MM.1S (cell line): Measurements from ENCODE around the gene LIAS.

Experiments used
- DNase-seq: peaks from one replicate; pipeline ENCODE4 v3.0.0-alpha.2; 2015
- H2AFZ ChIP-seq: fragments of 300-600 bp; sonication (generic); 2 replicates; pipeline ENCODE4 v1.6.0; 2016; ENCODE audit warnings: antibody characterized with exemption, low read length
- H3F3A ChIP-seq: fragments of 300-600 bp; sonication (generic); 2 replicates; pipeline ENCODE4 v1.6.1; 2016; ENCODE audit warnings: mild to moderate bottlenecking, antibody characterized with exemption, low read length, moderate library complexity, mixed read lengths; ENCODE audit not compliant: insufficient read depth
- H3K27ac ChIP-seq: fragments of 300-600 bp; sonication (generic); 2 replicates; pipeline ENCODE4 v1.5.1; 2016; ENCODE audit warnings: mild to moderate bottlenecking, low read length
- H3K27me3 ChIP-seq: fragments of 300-600 bp; sonication (generic); replicated peaks from 2 replicates; pipeline ENCODE4 v1.6.0; 2016; ENCODE audit warnings: low read length; ENCODE audit not compliant: insufficient read depth
- H3K36me3 ChIP-seq: fragments of 300-600 bp; sonication (generic); replicated peaks from 2 replicates; pipeline ENCODE4 v1.6.1; 2016; ENCODE audit warnings: mild to moderate bottlenecking, low read length, mixed read lengths; ENCODE audit not compliant: insufficient read depth
- H3K4me1 ChIP-seq: fragments of 300-600 bp; sonication (generic); 2 replicates; pipeline ENCODE4 v1.6.1; 2016; ENCODE audit warnings: low read length, mixed read lengths
- H3K4me2 ChIP-seq: fragments of 300-600 bp; sonication (generic); 2 replicates; pipeline ENCODE4 v1.6.0; 2016; ENCODE audit warnings: low read depth, low read length
- H3K4me3 ChIP-seq: fragments of 300-600 bp; sonication (generic); 2 replicates; pipeline ENCODE4 v1.5.1; 2016; ENCODE audit warnings: low read length, mixed read lengths
- H3K79me2 ChIP-seq: fragments of 300-600 bp; sonication (generic); 2 replicates; pipeline ENCODE4 v1.6.1; 2016; ENCODE audit warnings: mixed run types, low read length, mixed read lengths
- H3K9ac ChIP-seq: fragments of 300-600 bp; sonication (generic); 2 replicates; pipeline ENCODE4 v1.6.1; 2016; ENCODE audit warnings: low read length, mixed read lengths
- H3K9me2 ChIP-seq: fragments of 300-600 bp; sonication (generic); replicated peaks from 2 replicates; pipeline ENCODE4 v1.6.1; 2016; ENCODE audit warnings: mild to moderate bottlenecking, low read length, mixed read lengths; ENCODE audit not compliant: insufficient read depth
- H3K9me3 ChIP-seq: fragments of 300-600 bp; sonication (generic); replicated peaks from 2 replicates; pipeline ENCODE4 v1.6.1; 2016; ENCODE audit warnings: mild to moderate bottlenecking, low read length, mixed read lengths; ENCODE audit not compliant: insufficient read depth
- H4K20me1 ChIP-seq: fragments of 300-600 bp; sonication (generic); 2 replicates; pipeline ENCODE4 v1.6.1; 2016; ENCODE audit warnings: mild to moderate bottlenecking, low read length, moderate library complexity, mixed read lengths; ENCODE audit not compliant: insufficient read depth
- CTCF ChIP-seq: fragments of 300-600 bp; sonication (generic); IDR thresholded peaks from 2 replicates; pipeline ENCODE4 v1.5.1; 2016; ENCODE audit warnings: antibody characterized with exemption, low read length, mixed read lengths
- EZH2 ChIP-seq: fragments of 300-600 bp; sonication (generic); optimal IDR thresholded peaks from 2 replicates; pipeline ENCODE3; 2017; ENCODE audit warnings: low read depth, mild to moderate bottlenecking, antibody characterized with exemption, low read length, mixed read lengths
- EZH2phosphoT487 ChIP-seq: fragments of 300-600 bp; sonication (generic); IDR thresholded peaks from 2 replicates; pipeline ENCODE4 v1.6.1; 2018; ENCODE audit warnings: antibody characterized with exemption, low read length

The LIAS gene

GRCh38 chr4:39526765-39527295, 68.0 kb downstream of the LIAS start:
- no peaks in the 10 kb centered on the region for H3K9me2 ChIP-seq
- peak overlapping the region; percentile 74 for H3K4me2 ChIP-seq
- peaks cover 17% of the 10 kb centered on the region; the same call in 1 of the 2 replicates for H3K79me2 ChIP-seq
- H2AFZ ChIP-seq: peak overlapping the region; percentile 86
- no peaks in the 10 kb centered on the region for H3K9me3 ChIP-seq
- H3K27me3 ChIP-seq: no peaks in the 10 kb centered on the region
- no peaks in the 10 kb centered on the region for H3K36me3 ChIP-seq
- peak overlapping the region; percentile 70; the same call in 1 of the 2 replicates for H3K9ac ChIP-seq
- peak overlapping the region; percentile 88 for H3K4me3 ChIP-seq
- no peaks in the 10 kb centered on the region for H3K4me1 ChIP-seq
- H3K27ac ChIP-seq: no peak overlapping the region; the same call in 1 of the 2 replicates
- H4K20me1 ChIP-seq: no peaks in the 10 kb centered on the region
- DNase-seq: peak; percentile 9
- no peaks in the 10 kb centered on the region for H3F3A ChIP-seq
- TF ChIP-seq CTCF (no peak), EZH2phosphoT487 (no peak), EZH2 (no peak)

- Histone ChIP-seq H3K27me3 (no peaks in the 10 kb centered on the region), H3K4me2 (peak within 1 kb of the TSS; percentile 74), H3K9ac (peak within 1 kb of the TSS; percentile 70), H3K27ac (peak within 1 kb of the TSS; percentile 20; the same call in 1 of the 2 replicates), H3K4me1 (no peaks in the 10 kb centered on the region), H2AFZ (peak within 1 kb of the TSS; percentile 86), H3K9me3 (no peaks in the 10 kb centered on the region), H4K20me1 (no peaks in the 10 kb centered on the region), H3F3A (no peaks in the 10 kb centered on the region), H3K79me2 (peaks cover 17% of the 10 kb centered on the region; the same call in 1 of the 2 replicates), H3K9me2 (no peaks in the 10 kb centered on the region), H3K36me3 (no peaks in the 10 kb centered on the region), H3K4me3 (peak within 1 kb of the TSS; percentile 88)
- no peak for TF ChIP-seq EZH2
- no peak for TF ChIP-seq CTCF
- no peak for TF ChIP-seq EZH2phosphoT487
- peak; percentile 96 for DNase-seq
Measured at GRCh38 chr4:39527296-39528060, 68.6 kb downstream of the LIAS start, which contains the start of gene UGDH. TSS of gene UGDH (minus strand) at chr4:39527439. CDS start at chr4:39521512, 5,927 bp downstream.

GRCh38 chr4:39528061-39528465, 69.2 kb downstream of the LIAS start:
- H3K4me1 ChIP-seq: no peaks in the 10 kb centered on the region
- H3K4me2 ChIP-seq: peak overlapping the region; percentile 74
- H4K20me1 ChIP-seq: no peaks in the 10 kb centered on the region
- H3K79me2 ChIP-seq: peaks cover 17% of the 10 kb centered on the region; the same call in 1 of the 2 replicates
- DNase-seq: peak; percentile 9
- peak overlapping the region; percentile 88 for H3K4me3 ChIP-seq
- H3K9ac ChIP-seq: peak overlapping the region; percentile 70
- H3K9me2 ChIP-seq: no peaks in the 10 kb centered on the region
- H2AFZ ChIP-seq: peak overlapping the region; percentile 86
- TF ChIP-seq EZH2 (no peak), CTCF (no peak; the same call in 1 of the 2 replicates)
- no peak overlapping the region for H3K27ac ChIP-seq
- H3K9me3 ChIP-seq: no peaks in the 10 kb centered on the region
- H3K36me3 ChIP-seq: no peaks in the 10 kb centered on the region
- no peaks in the 10 kb centered on the region for H3K27me3 ChIP-seq
- H3F3A ChIP-seq: no peaks in the 10 kb centered on the region
